Measurements from ENCODE around the gene STK17A. TPM values are rescaled to one million over a fixed set of nuclear protein-coding genes. Genes with fewer than 3 reads are reported as not detected.

STK17A gene
- polyA plus RNA-seq, 1 of the 3 experiments (the other 2 are of a cell fraction) = 47.8 TPM

- peak; percentile 79; the same call in 1 of the 2 replicates for TF ChIP-seq FOXM1 (IDR thresholded peaks at IDR 0.05; ENCODE audit: low read depth)
- peak; percentile 84 for TF ChIP-seq CHD2 (IDR thresholded peaks at IDR 0.05; ENCODE audit: low read length, partially characterized antibody)
- peak; percentile 98 for TF ChIP-seq TAF1 (IDR thresholded peaks at IDR 0.05; ENCODE audit: borderline replicate concordance, low read depth, low read length)
- TF ChIP-seq ELF1 (IDR thresholded peaks at IDR 0.05) = no peak
- TF ChIP-seq YY1 (IDR thresholded peaks at IDR 0.05; ENCODE audit: low read depth) = no peak
Measured at GRCh38 chr7:43582503-43583423, at the start of gene STK17A (continued).

- TF ChIP-seq EP300 (IDR thresholded peaks at IDR 0.05; ENCODE audit: borderline replicate concordance in 1 of 2, low read depth in 1 of 2, low read length in 1 of 2) (no peak), NFIC (IDR thresholded peaks at IDR 0.05; ENCODE audit: borderline replicate concordance) (0 out of 2 replicates have a peak, but pooled peaks have one; percentile 6), SMC3 (IDR thresholded peaks at IDR 0.05; ENCODE audit: low read depth, low read length) (no peak)
- ChIA-PET CTCF (interaction anchor here (1.4 to 4.5 kb wide), 2 partner anchors 49 to 166 kb away, joined by 5 to 38 read pairs; partner anchors contain the start of gene STK17A), POLR2A (no interaction called here)
- Histone ChIP-seq H3K27ac (ENCODE audit: low read depth in 2 of 2, low read length in 1 of 2) (peak overlapping the region in 1 of 2 experiments; percentile 94; a peak in 2 of 4 replicates), H3K4me1 (ENCODE audit: control insufficient read depth in 1 of 2, insufficient read depth in 2 of 2, low read depth in 1 of 2, low read length in 1 of 2) (peaks cover 10 to 52% of the 10 kb centered on the region in 2 experiments; a peak in 3 of 4 replicates), H2AFZ (ENCODE audit: low read depth) (no peak overlapping the region), H3K36me3 (replicated peaks in 1 of 2; ENCODE audit: control insufficient read depth in 1 of 2, insufficient read depth in 2 of 2, low read length in 1 of 2) (no peaks in the 10 kb centered on the region), H3K4me3 (ENCODE audit: low read depth in 2 of 2, low read length in 1 of 2) (no peak overlapping the region), H3K9me2 (no peaks in the 10 kb centered on the region), H3K4me2 (no peak overlapping the region), H3K27me3 (ENCODE audit: insufficient read depth) (peaks cover 31% of the 10 kb centered on the region), H3K9ac (no peak overlapping the region), H3K9me3 (no peaks in the 10 kb centered on the region), H3K79me2 (ENCODE audit: insufficient read depth) (no peaks in the 10 kb centered on the region), H4K20me1 (ENCODE audit: insufficient read depth) (no peaks in the 10 kb centered on the region), H3F3A (replicated peaks; ENCODE audit: insufficient read depth) (peaks cover 12% of the 10 kb centered on the region)
- DNase-seq = no peak
- WGBS (ENCODE audit: low lambda C conversion rate) = 58% methylated on average over 6 of the region's 6 CpGs
Measured at GRCh38 chr7:43533801-43534479, 49.0 kb upstream of the STK17A start.

- H3K4me3 ChIP-seq (ENCODE audit: low read depth in 2 of 2, low read length in 1 of 2) = no peak overlapping the region
Measured at GRCh38 chr7:43535031-43535451, 47.9 kb upstream of the STK17A start.

More at GRCh38 chr7:43535031-43535451, 47.9 kb upstream of the STK17A start:
- Histone ChIP-seq H3K4me2 (peak overlapping the region; percentile 7; the same call in 1 of the 2 replicates), H3K9me2 (no peaks in the 10 kb centered on the region), H3F3A (replicated peaks; ENCODE audit: insufficient read depth) (peaks cover 12% of the 10 kb centered on the region), H3K9ac (no peak overlapping the region), H3K36me3 (replicated peaks in 1 of 2; ENCODE audit: control insufficient read depth in 1 of 2, insufficient read depth in 2 of 2, low read length in 1 of 2) (no peaks in the 10 kb centered on the region), H3K27ac (ENCODE audit: low read depth in 2 of 2, low read length in 1 of 2) (no peak overlapping the region; a peak in 1 of 4 replicates), H3K27me3 (ENCODE audit: insufficient read depth) (peaks cover 31% of the 10 kb centered on the region), H4K20me1 (ENCODE audit: insufficient read depth) (no peaks in the 10 kb centered on the region), H3K79me2 (ENCODE audit: insufficient read depth) (no peaks in the 10 kb centered on the region), H2AFZ (ENCODE audit: low read depth) (no peak overlapping the region), H3K4me1 (ENCODE audit: control insufficient read depth in 1 of 2, insufficient read depth in 2 of 2, low read depth in 1 of 2, low read length in 1 of 2) (peaks cover 10 to 49% of the 10 kb centered on the region in 2 experiments; a peak in 3 of 4 replicates), H3K9me3 (no peaks in the 10 kb centered on the region)
- TF ChIP-seq RCOR1 (IDR thresholded peaks at IDR 0.05; ENCODE audit: low read length) (no peak), NFIC (IDR thresholded peaks at IDR 0.05; ENCODE audit: borderline replicate concordance) (peak; percentile 39; the same call in 1 of the 2 replicates), TCF12 (IDR thresholded peaks at IDR 0.05) (peak; percentile 53; the same call in 1 of the 2 replicates)
- ChIA-PET POLR2A (no interaction called here), CTCF (interaction anchor here (1.4 kb wide), 1 partner anchor 165 kb away, joined by 5 read pairs; no protein-coding TSS in a partner anchor)
- no peak for DNase-seq
- 74% methylated on average over 4 of the region's 4 CpGs for WGBS (ENCODE audit: low lambda C conversion rate)
